GM15510 (cell line): ENCODE data around the gene SPIB.
A peak's percentile ranks its signal among the peaks of the same experiment; 100 is the strongest.

Source experiments
- POLR2A ChIP-seq: IDR thresholded peaks from 3 replicates; pipeline ENCODE4 v1.6.1; 2011; ENCODE audit warnings: borderline replicate concordance; ENCODE audit not compliant: insufficient read length; ENCODE audit errors: extremely low read depth

SPIB gene

DNA sequence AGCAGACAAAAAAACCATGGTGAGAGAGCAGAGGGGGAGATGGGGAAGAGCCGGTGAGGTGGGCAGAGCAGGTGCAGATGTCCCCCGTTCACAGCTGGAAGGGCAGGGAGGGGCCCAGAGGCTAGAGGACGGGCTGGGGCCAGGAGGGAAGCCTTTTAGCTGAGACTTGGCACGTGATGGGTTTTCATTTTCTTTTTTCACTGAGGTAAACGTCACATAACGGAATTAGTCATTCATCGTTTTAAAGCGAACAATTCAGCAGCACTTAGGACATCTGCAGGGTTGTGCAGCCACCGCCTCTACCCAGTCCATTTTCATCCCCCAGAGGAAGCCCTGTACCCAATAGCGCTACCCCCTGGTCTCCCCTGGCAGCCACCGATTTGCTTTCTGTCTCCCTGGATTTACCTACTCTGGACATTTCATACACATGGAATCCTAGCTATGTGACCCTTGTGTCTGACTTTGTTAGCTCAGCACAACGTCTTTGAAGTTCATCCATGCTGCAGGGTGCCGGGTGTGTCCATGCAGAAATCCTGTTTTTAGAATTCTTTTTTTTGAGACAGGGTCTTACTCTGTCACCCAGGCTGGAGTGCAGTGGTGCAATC, 41.5 kb downstream of the SPIB start:
- TF ChIP-seq POLR2A, result peak; percentile 42

- TF ChIP-seq POLR2A, result peak; percentile 21
Measured at GRCh38 chr19:50461066-50461875, 42.5 kb downstream of the SPIB start.

GRCh38 chr19:50462970-50463369, 44.2 kb downstream of the SPIB start:
- no peak for TF ChIP-seq POLR2A

- no peak for TF ChIP-seq POLR2A
Measured at GRCh38 chr19:50464348-50464747, 45.6 kb downstream of the SPIB start.

- TF ChIP-seq POLR2A, result no peak
Measured at GRCh38 chr19:50465000-50465399, 46.3 kb downstream of the SPIB start.

- TF ChIP-seq POLR2A, result no peak
Measured at GRCh38 chr19:50465986-50466705, 47.4 kb downstream of the SPIB start.

DNA sequence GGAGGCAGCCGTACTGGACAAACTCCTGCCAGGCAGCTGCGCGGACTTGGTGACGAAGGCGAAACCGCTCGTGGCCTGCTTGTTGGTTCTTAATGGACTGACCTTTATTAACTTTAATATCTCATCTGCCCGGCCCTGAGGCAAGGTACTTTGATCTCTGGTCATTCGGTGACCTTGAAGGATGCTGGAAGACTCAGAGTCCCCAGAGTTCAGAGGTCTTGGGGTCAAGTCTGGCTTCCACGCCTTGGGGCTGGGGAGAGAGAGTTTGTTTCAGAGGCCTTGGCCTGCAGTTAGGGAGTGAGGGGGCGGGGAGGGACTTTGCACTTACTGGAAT, 47.9 kb downstream of the SPIB start:
- TF ChIP-seq POLR2A, result no peak

DNA sequence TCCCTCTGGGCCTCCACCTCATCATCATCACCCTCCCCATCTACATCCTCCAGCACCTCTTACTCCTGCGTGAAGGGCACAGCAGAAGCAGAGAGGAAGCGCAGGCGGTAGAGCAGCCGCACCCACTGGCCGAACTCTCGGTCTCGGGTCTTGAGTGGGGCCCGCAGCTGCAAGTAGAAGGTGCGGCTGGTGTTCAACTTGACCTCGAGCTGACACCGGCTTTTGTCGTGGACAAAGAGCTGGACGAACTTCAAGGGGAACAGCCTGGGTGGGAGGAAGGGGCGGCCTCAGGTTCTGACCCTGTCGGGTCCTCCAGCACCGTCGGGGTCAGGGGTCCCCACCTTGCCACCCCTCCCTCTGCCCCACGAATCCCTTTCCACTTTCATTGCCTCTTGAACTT, 48.8 kb downstream of the SPIB start:
- TF ChIP-seq POLR2A, result no peak

DNA sequence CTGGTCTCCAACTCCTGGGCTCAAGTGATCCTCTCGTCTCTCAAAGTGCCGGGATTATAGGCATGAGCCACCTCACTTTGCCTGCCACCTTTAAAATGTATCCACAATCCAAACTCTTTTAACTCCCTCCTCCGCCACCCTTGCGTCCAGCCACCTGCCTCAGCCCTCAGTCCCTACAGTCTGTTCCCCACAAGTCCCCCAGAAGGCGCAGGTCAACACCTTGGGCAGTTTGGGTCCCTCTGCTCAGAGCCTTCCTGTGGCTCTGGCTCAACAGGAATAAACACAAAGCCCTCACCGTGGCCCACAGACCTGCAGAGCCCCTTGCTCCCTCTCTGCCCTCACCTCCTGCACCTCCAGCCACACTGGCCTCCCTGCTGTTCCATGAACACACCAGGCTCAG, 50.1 kb downstream of the SPIB start:
- TF ChIP-seq POLR2A, result no peak

GRCh38 chr19:50475101-50475568, 56.4 kb downstream of the SPIB start:
- TF ChIP-seq POLR2A, result no peak

- no peak for TF ChIP-seq POLR2A
Measured at GRCh38 chr19:50475736-50476223, 57.0 kb downstream of the SPIB start.

DNA sequence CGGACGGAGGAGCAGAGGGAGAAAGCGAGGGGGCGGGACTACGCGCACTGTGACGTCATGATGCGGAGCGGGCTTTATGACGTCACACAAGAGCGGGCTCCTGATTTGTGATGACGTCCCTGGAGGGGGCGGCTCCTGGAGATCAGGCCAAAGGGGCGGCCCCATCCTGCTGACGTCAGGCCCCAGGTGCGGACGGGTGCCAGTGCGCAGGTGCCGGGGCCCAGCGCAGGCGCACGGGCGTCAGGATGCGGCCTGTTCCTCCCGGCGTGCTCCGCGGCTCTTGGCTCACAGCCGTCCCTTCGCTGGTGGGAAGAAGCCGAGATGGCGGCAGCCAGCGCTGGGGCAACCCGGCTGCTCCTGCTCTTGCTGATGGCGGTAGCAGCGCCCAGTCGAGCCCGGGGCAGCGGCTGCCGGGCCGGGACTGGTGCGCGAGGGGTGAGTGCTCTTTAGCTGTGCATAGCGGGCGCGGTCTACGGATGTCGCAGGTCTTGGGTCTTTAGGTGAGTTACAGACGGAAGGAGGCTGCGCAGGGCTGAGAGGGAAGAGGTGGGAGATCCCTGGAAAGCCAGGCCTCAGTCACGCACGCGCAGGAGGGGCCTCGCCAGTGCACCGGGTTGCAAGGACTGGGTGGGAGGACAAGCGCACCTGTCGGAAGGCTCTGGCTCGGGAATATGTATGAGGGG, 57.6 kb downstream of the SPIB start, which contains the start of the genes EMC10 and GARIN5A:
EMC10 (plus strand) TSS at position 284 of the 683 bp plus-strand sequence; CDS start at position 322, 38 bp downstream.
GARIN5A (minus strand) TSS at position 625 of the 683 bp plus-strand sequence; CDS start at position 165, 460 bp downstream.
- TF ChIP-seq POLR2A, result peak; percentile 98

DNA sequence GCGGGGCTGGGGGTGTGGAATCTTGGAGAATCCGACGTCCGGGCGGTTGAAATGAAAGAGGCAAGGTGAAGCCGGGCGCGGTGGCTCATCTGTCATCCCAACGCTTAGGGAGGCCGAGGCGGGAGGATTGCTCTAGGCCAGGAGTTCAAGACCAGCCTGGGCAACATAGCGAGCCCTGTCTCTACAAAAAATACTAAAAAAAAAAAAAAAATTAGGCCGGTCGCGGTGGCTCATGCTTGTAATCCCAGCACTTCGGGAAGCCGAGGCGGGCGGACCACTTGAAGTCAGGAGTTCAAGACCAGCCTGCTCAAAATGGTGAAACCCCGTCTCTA, 58.1 kb downstream of the SPIB start:
- no peak for TF ChIP-seq POLR2A

GRCh38 chr19:50477751-50478515, 59.2 kb downstream of the SPIB start:
- no peak for TF ChIP-seq POLR2A
